Stimulated activated CD8-positive, alpha-beta memory T cell treated with anti-CD3 and anti-CD28 coated beads, Interleukin-7, amount 100 ng/mL, for 4 hours (primary cell): ENCODE measurements around the gene C13orf46.
"Not testable (repeated sequence)": the region's sequence is repeated elsewhere in the genome, so short reads cannot be mapped to it uniquely, and the experiment has no call there.

Experiments
- DNase-seq, 2 donors: peaks; one replicate each; pipeline ENCODE4 v3.0.0-alpha.2; 2020; ENCODE audit warnings: low read depth in 2 of 2

C13orf46 gene

GRCh38 chr13:113973218-113974164 is at the start of gene C13orf46:
Gene C13orf46, minus strand, starts transcription at chr13:113974076. Its CDS starts 79 bp downstream, at chr13:113973997.
- no peak for DNase-seq

- DNase-seq: no peak
These were observed 49.0 kb upstream of the C13orf46 start for GRCh38 chr13:114022876-114023275.

- no peak for DNase-seq
These were observed 48.4 kb upstream of the C13orf46 start for GRCh38 chr13:114022309-114022669.

- no peak for DNase-seq
These were observed 47.8 kb upstream of the C13orf46 start for GRCh38 chr13:114021464-114022308.

GRCh38 chr13:114020750-114021463 is 47.0 kb upstream of the C13orf46 start:
- no peak for DNase-seq

GRCh38 chr13:114020134-114020533 is 46.3 kb upstream of the C13orf46 start:
- DNase-seq: not testable (repeated sequence)

- DNase-seq: no peak
These were observed 45.5 kb upstream of the C13orf46 start for GRCh38 chr13:114019367-114019766.

- no peak for DNase-seq
These were observed 44.7 kb upstream of the C13orf46 start for GRCh38 chr13:114018461-114019055.

GRCh38 chr13:114017966-114018365 is 44.1 kb upstream of the C13orf46 start:
- DNase-seq: no peak

GRCh38 chr13:114017028-114017630 is 43.3 kb upstream of the C13orf46 start:
- DNase-seq: no peak

- DNase-seq: no peak
These were observed 42.6 kb upstream of the C13orf46 start for GRCh38 chr13:114016321-114017027.

- DNase-seq: no peak
These were observed 42.1 kb upstream of the C13orf46 start for GRCh38 chr13:114015969-114016295.

- DNase-seq: no peak
These were observed 41.5 kb upstream of the C13orf46 start for GRCh38 chr13:114015111-114015968.

- no peak for DNase-seq
These were observed 40.2 kb upstream of the C13orf46 start for GRCh38 chr13:114013952-114014629.

GRCh38 chr13:114013336-114013735 is 39.5 kb upstream of the C13orf46 start:
- no peak for DNase-seq

GRCh38 chr13:114012921-114013320 is 39.0 kb upstream of the C13orf46 start:
- no peak for DNase-seq

- DNase-seq: no peak
These were observed 38.3 kb upstream of the C13orf46 start for GRCh38 chr13:114012141-114012540.

- no peak for DNase-seq
These were observed 37.4 kb upstream of the C13orf46 start for GRCh38 chr13:114011226-114011625.
